Small intestine (tissue), 7 donors: ENCODE data around the gene TCF15. TPM values are rescaled to one million over a fixed set of nuclear protein-coding genes. Genes with fewer than 3 reads are reported as not detected.

ENCODE experiments used
- DNase-seq, 2 donors: peaks; one replicate each; pipeline versions ENCODE4 v3.0.0 to v3.0.0-alpha.2; 2013
- FAIRE-seq: peaks from 2 replicates; lab custom pipeline; 2012; peaks lifted over from hg19 to GRCh38; lab: Jason Lieb, UNC
- H3K27ac ChIP-seq, 3 donors: one replicate each; pipeline ENCODE4 v1.5.1; 2013; ENCODE audit warnings: low read length in 2 of 3, mild to moderate bottlenecking in 2 of 3, control low read depth in 1 of 3, inconsistent platforms in 1 of 3, low read depth in 1 of 3, moderate library complexity in 1 of 3
- H3K27me3 ChIP-seq, 3 donors: one replicate each; pipeline ENCODE4 v1.6.1; 2013; ENCODE audit warnings: low read length in 3 of 3, inconsistent platforms in 1 of 3; ENCODE audit not compliant: control insufficient read depth in 3 of 3, insufficient read depth in 3 of 3
- H3K36me3 ChIP-seq, 3 donors: one replicate each; pipeline ENCODE4 v1.6.1; 2013; ENCODE audit warnings: low read length in 3 of 3, inconsistent platforms in 1 of 3, low read depth in 1 of 3, mild to moderate bottlenecking in 1 of 3, moderate library complexity in 1 of 3; ENCODE audit not compliant: control insufficient read depth in 3 of 3, insufficient read depth in 2 of 3
- H3K4me1 ChIP-seq, 3 donors: one replicate each; pipeline ENCODE4 v1.6.1; 2013; ENCODE audit warnings: low read length in 2 of 3, inconsistent platforms in 1 of 3, low read depth in 1 of 3, mild to moderate bottlenecking in 1 of 3, moderate library complexity in 1 of 3; ENCODE audit not compliant: control insufficient read depth in 3 of 3, insufficient read depth in 2 of 3
- H3K4me3 ChIP-seq, 3 donors: one replicate each; pipeline ENCODE4 v1.5.1; 2013; ENCODE audit warnings: low read length in 3 of 3, control low read depth in 1 of 3, inconsistent platforms in 1 of 3, low read depth in 1 of 3, mild to moderate bottlenecking in 1 of 3, moderate library complexity in 1 of 3
- H3K9me3 ChIP-seq, 2 donors: one replicate each; pipeline ENCODE4 v1.6.1; 2013; ENCODE audit warnings: low read depth in 1 of 2, low read length in 1 of 2; ENCODE audit not compliant: control insufficient read depth in 2 of 2, insufficient read depth in 1 of 2
- WGBS, 3 donors: extraction: QIAGEN DNeasy Blood & Tissue Kit; methylation state at CpG; one replicate each; pipeline ENCODE4 v1.1.7; 2013; 5-methylcytosine and 5-hydroxymethylcytosine counted together
- polyA plus RNA-seq, 4 donors: library from polyadenylated mRNA; stranded (reverse) in 3 of 4; unstranded in 1 of 4; fragments of 200-250 nt in 3 of 4; fragments of 120-200 nt in 1 of 4; gene quantifications; one replicate each; pipeline versions ENCODE4 v1.2.1 to v1.2.3, GENCODE V29; 2013
- donor health status: healthy with polysubstance abuse.
- donor health status: control.
- donor health status: control.
- donor health status: Bipolar disorder and iron deficiency.
- donor health status: healthy.

TCF15 gene
- polyA plus RNA-seq, 4 donors: 0.21 to 0.37 TPM; not detected in 2

- H3K4me1 ChIP-seq: peaks cover 0 to 5% (median 2%) of the 10 kb centered on the region in 3 donors
- peaks cover 0 to 44% (median 2%) of the 10 kb centered on the region in 3 donors for H3K27me3 ChIP-seq
- no peak overlapping the region for H3K27ac ChIP-seq
- H3K36me3 ChIP-seq: no peaks in the 10 kb centered on the region
- no peak overlapping the region for H3K4me3 ChIP-seq
- DNase-seq (no peak), FAIRE-seq (no peak)
- 31 to 51% (median 42%) methylated on average over 15 of the region's 15 CpGs for WGBS, 3 donors
- H3K9me3 ChIP-seq: no peaks in the 10 kb centered on the region
Measured at GRCh38 chr20:574297-574942, 35.7 kb downstream of the TCF15 start.

DNA sequence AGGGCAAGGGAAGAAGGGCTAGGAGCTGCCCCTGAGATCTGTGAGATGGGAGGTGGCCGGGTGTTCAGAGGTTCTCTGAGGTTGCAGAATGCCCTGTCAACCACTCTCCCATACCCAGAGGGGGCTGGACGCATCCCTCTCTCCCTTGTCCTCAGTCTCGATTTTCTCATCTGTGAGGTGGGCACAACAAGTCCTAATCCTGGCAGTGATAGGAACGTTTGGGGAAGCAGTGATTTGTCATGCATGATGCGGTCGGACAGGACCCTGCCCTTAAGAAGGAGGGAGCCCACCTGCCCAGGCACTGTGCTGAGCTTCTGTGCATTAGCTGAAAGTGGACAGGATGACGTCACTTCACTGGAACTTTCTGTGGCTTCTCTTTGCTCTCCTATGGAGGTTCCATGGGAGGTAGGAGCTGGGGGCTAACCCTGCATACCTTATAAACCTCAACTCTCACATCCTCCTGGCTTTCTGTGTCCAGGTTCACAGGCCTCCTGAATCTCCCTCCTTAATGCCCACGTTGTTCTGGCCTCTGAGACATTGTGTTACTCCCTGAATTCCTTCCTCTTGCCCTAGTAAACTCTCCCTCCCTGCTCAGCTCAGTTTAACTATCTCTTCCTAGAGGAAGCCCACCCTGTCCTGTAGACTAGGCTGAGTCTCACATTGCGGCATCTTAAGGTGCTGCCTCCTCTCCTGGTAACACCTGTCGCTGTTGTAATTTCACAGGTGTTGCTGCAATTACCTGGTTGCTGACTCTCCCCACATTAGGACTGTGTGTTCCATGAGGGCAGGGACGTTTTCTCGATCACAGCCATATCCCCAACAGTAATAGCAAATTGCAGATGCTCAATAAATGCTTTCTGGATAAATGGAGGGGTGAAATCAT is 36.5 kb downstream of the TCF15 start:
- WGBS, 3 donors: 48 to 70% (median 57%) methylated on average over 12 of the region's 12 CpGs
- no peaks in the 10 kb centered on the region for H3K9me3 ChIP-seq
- H3K27me3 ChIP-seq: peaks cover 0 to 44% (median 5%) of the 10 kb centered on the region in 3 donors
- H3K4me1 ChIP-seq: peaks cover 0 to 5% (median 2%) of the 10 kb centered on the region in 3 donors
- DNase-seq: no peak
- H3K27ac ChIP-seq: no peak overlapping the region
- no peaks in the 10 kb centered on the region for H3K36me3 ChIP-seq
- no peak overlapping the region for H3K4me3 ChIP-seq
- FAIRE-seq: no peak

DNA sequence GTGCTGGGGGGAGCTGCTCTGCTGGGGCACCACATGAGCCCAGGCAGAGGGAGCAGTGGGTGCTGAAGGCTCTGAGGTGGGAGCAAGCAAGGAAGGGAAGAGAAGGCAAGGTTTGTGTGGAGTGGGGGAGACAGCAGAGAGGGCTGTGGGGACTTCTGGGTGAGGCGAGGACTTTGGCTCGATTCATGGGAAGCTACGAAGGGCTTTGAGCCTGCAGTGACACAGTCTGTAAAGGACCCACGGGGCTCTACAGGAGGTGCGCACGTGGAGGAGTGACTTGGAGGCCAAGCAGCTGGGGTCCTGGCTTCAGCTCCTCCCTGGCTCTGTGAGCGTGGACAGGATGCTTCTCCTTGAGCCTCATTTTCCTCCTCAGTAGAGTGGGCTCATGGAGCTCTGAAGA is 37.4 kb downstream of the TCF15 start:
- FAIRE-seq (no peak), DNase-seq (no peak)
- H3K27me3 ChIP-seq: peaks cover 0 to 44% (median 8%) of the 10 kb centered on the region in 3 donors
- H3K9me3 ChIP-seq: no peaks in the 10 kb centered on the region
- H3K4me1 ChIP-seq: peaks cover 0 to 5% (median 2%) of the 10 kb centered on the region in 3 donors
- H3K36me3 ChIP-seq: no peaks in the 10 kb centered on the region
- 17 to 47% (median 33%) methylated on average over 7 of the region's 7 CpGs for WGBS, 3 donors
- H3K27ac ChIP-seq: no peak overlapping the region
- H3K4me3 ChIP-seq: no peak overlapping the region

GRCh38 chr20:571754-572441 is 38.2 kb downstream of the TCF15 start:
- Histone ChIP-seq H3K4me1 (peaks cover 0 to 5% (median 2%) of the 10 kb centered on the region in 3 donors), H3K9me3 (no peaks in the 10 kb centered on the region), H3K27me3 (peaks cover 0 to 44% (median 8%) of the 10 kb centered on the region in 3 donors), H3K27ac (no peak overlapping the region), H3K36me3 (no peaks in the 10 kb centered on the region), H3K4me3 (no peak overlapping the region)
- WGBS, 3 donors: 8 to 30% (median 19%) methylated on average over 24 of the region's 24 CpGs
- DNase-seq (peak; percentile 42 to 48), FAIRE-seq (no peak)

- 51 to 58% (median 52%) methylated on average over 14 of the region's 14 CpGs for WGBS, 3 donors
Measured at GRCh38 chr20:568673-569415, 41.3 kb downstream of the TCF15 start.

GRCh38 chr20:568097-568652 is 41.9 kb downstream of the TCF15 start:
- DNase-seq: no peak
- Histone ChIP-seq H3K9me3 (no peaks in the 10 kb centered on the region), H3K36me3 (no peaks in the 10 kb centered on the region), H3K27ac (no peak overlapping the region), H3K27me3 (peaks cover 0 to 22% (median 6%) of the 10 kb centered on the region in 3 donors), H3K4me1 (peaks cover 0 to 5% (median 2%) of the 10 kb centered on the region in 3 donors), H3K4me3 (no peak overlapping the region)
- WGBS, 3 donors: 25 to 34% (median 26%) methylated on average over 18 to 20 of the region's 20 CpGs
- no peak for FAIRE-seq

More at GRCh38 chr20:568673-569415, 41.3 kb downstream of the TCF15 start:
- FAIRE-seq: no peak
- peaks cover 0 to 29% (median 6%) of the 10 kb centered on the region in 3 donors for H3K27me3 ChIP-seq
- no peak overlapping the region for H3K4me3 ChIP-seq
- peaks cover 0 to 5% (median 2%) of the 10 kb centered on the region in 3 donors for H3K4me1 ChIP-seq
- no peaks in the 10 kb centered on the region for H3K9me3 ChIP-seq
- H3K36me3 ChIP-seq: no peaks in the 10 kb centered on the region
- DNase-seq: no peak
- H3K27ac ChIP-seq: no peak overlapping the region

DNA sequence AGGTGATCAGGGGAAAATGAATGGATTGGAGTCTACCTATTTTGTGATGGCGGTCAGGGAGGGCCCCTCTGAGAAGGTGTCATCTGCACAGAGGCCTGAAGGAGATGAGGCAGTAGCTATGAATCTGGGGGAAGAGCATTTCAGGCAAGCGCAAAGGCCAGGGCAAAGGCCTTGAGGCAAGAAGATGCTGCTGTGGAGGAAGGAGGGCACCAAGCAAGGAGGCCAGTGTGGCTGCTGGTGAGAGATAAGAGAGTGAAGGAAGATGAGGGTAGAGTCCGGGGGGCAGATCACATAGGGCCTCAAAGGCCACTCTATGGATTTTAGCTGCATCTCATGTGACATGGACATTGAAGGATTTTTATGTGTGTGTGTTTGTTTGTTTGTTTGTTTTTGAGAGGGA is 45.9 kb downstream of the TCF15 start:
- Histone ChIP-seq H3K36me3 (no peaks in the 10 kb centered on the region), H3K4me1 (no peaks in the 10 kb centered on the region), H3K27me3 (peaks cover 0 to 9% (median 6%) of the 10 kb centered on the region in 3 donors), H3K4me3 (no peak overlapping the region), H3K9me3 (no peaks in the 10 kb centered on the region), H3K27ac (no peak overlapping the region)
- FAIRE-seq: no peak
- no peak for DNase-seq
- 92 to 98% (median 94%) methylated on average over 3 of the region's 3 CpGs for WGBS, 3 donors
